GM18526 (cell line): ENCODE data around the gene FOCAD.
A peak's percentile ranks its signal among the peaks of the same experiment; 100 is the strongest.

ENCODE experiments used
- POLR2A ChIP-seq: IDR thresholded peaks from 3 replicates; pipeline ENCODE4 v1.6.1; 2011; ENCODE audit not compliant: insufficient read length; ENCODE audit errors: extremely low read depth

FOCAD gene

GRCh38 chr9:20684035-20684874, at the start of gene FOCAD:
Gene FOCAD, plus strand, starts transcription at chr9:20684259. Its CDS starts 31,095 bp downstream, at chr9:20715354.
- peak; percentile 98 for TF ChIP-seq POLR2A

- no peak for TF ChIP-seq POLR2A
Observed at GRCh38 chr9:20634895-20635294, 49.2 kb upstream of the FOCAD start.

GRCh38 chr9:20636888-20637440, 47.1 kb upstream of the FOCAD start:
- no peak for TF ChIP-seq POLR2A

- no peak for TF ChIP-seq POLR2A
Observed at GRCh38 chr9:20640331-20641187, 43.5 kb upstream of the FOCAD start.

- TF ChIP-seq POLR2A = no peak
Observed at GRCh38 chr9:20642045-20642444, 42.0 kb upstream of the FOCAD start.

GRCh38 chr9:20643660-20644059, 40.4 kb upstream of the FOCAD start:
- no peak for TF ChIP-seq POLR2A

- no peak for TF ChIP-seq POLR2A
Observed at GRCh38 chr9:20646656-20647055, 37.4 kb upstream of the FOCAD start.

GRCh38 chr9:20649381-20649780, 34.7 kb upstream of the FOCAD start:
- TF ChIP-seq POLR2A = no peak

GRCh38 chr9:20650313-20650712, 33.7 kb upstream of the FOCAD start:
- TF ChIP-seq POLR2A = no peak

GRCh38 chr9:20650750-20651299, 33.2 kb upstream of the FOCAD start:
- TF ChIP-seq POLR2A = no peak

GRCh38 chr9:20651939-20652338, 32.1 kb upstream of the FOCAD start:
- no peak for TF ChIP-seq POLR2A

GRCh38 chr9:20658677-20659473, 25.2 kb upstream of the FOCAD start:
- TF ChIP-seq POLR2A = no peak

GRCh38 chr9:20659474-20659967, 24.5 kb upstream of the FOCAD start:
- no peak for TF ChIP-seq POLR2A

- no peak for TF ChIP-seq POLR2A
Observed at GRCh38 chr9:20662156-20662555, 21.9 kb upstream of the FOCAD start.
